HG03025 (cell line): Measurements from ENCODE around the gene SLC38A2.
"Not testable (repeated sequence)": the region's sequence is repeated elsewhere in the genome, so short reads cannot be mapped to it uniquely, and the experiment has no call there.

ENCODE experiments used
- ATAC-seq: cut with Tn5 transposase; IDR thresholded peaks from one replicate; pipeline ENCODE4 v1.9.1; 2021; ENCODE audit warnings: mild to moderate bottlenecking, moderate library complexity; ENCODE audit not compliant: unreplicated experiment, low FRiP score

The SLC38A2 gene

GRCh38 chr12:46372544-46373300 is at the start of gene SLC38A2:
Gene SLC38A2, minus strand, starts transcription at chr12:46372773. Its CDS starts 1,480 bp downstream, at chr12:46371293.
- peak; percentile 77 for ATAC-seq

- ATAC-seq: no peak
These were observed 47.1 kb upstream of the SLC38A2 start for GRCh38 chr12:46419675-46420074.

GRCh38 chr12:46415552-46415951 is 43.0 kb upstream of the SLC38A2 start:
- ATAC-seq: no peak

GRCh38 chr12:46414591-46415268 is 42.2 kb upstream of the SLC38A2 start:
- ATAC-seq: no peak

GRCh38 chr12:46413368-46413767 is 40.8 kb upstream of the SLC38A2 start:
- ATAC-seq: no peak

GRCh38 chr12:46412857-46413256 is 40.3 kb upstream of the SLC38A2 start:
- no peak for ATAC-seq

- no peak for ATAC-seq
These were observed 37.9 kb upstream of the SLC38A2 start for GRCh38 chr12:46410495-46410894.

- no peak for ATAC-seq
These were observed 37.4 kb upstream of the SLC38A2 start for GRCh38 chr12:46409974-46410373.

- no peak for ATAC-seq
These were observed 36.8 kb upstream of the SLC38A2 start for GRCh38 chr12:46409342-46409741.

GRCh38 chr12:46408441-46408840 is 35.9 kb upstream of the SLC38A2 start:
- ATAC-seq: no peak

- ATAC-seq: no peak
These were observed 34.8 kb upstream of the SLC38A2 start for GRCh38 chr12:46407361-46407760.

- ATAC-seq: no peak
These were observed 33.9 kb upstream of the SLC38A2 start for GRCh38 chr12:46406352-46407027.

- no peak for ATAC-seq
These were observed 32.2 kb upstream of the SLC38A2 start for GRCh38 chr12:46404733-46405132.

GRCh38 chr12:46404225-46404631 is 31.7 kb upstream of the SLC38A2 start:
- ATAC-seq: no peak

GRCh38 chr12:46403719-46404070 is 31.1 kb upstream of the SLC38A2 start:
- peak; percentile 42 for ATAC-seq

GRCh38 chr12:46402941-46403718 is 30.6 kb upstream of the SLC38A2 start:
- ATAC-seq: no peak

GRCh38 chr12:46402451-46402850 is 29.9 kb upstream of the SLC38A2 start:
- ATAC-seq: no peak

- no peak for ATAC-seq
These were observed 29.1 kb upstream of the SLC38A2 start for GRCh38 chr12:46401662-46402061.

- ATAC-seq: no peak
These were observed 27.8 kb upstream of the SLC38A2 start for GRCh38 chr12:46400406-46400805.

- ATAC-seq: not testable (repeated sequence)
These were observed 27.1 kb upstream of the SLC38A2 start for GRCh38 chr12:46399461-46400248.
